ENCODE measurements around the gene SEMA3C.

DNA sequence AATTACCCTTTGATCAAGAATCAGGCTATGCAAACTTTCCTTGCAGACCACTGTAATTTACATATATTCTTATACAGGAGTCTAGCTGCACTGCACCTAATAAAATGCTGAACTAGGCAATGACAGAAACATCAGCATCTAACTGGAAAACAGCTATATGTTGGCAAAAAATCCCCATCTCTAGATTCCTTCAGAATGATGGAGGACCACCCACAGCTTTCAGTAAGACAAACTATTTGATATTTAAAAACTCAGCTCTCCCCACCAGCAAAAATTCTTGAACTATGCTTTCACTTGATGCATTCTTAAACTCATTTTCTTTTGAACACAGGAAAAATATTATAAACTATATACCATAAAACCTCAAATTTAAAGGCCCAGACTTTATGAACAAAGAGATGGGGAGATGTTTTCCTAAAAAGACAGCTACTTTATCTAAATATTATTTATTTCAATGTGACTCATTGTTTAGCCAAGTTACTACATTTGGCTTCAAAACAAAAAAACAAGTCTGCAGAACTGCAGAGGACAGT lies 77.4 kb downstream of the SEMA3C start:
- TF ChIP-seq, protein P1, sequence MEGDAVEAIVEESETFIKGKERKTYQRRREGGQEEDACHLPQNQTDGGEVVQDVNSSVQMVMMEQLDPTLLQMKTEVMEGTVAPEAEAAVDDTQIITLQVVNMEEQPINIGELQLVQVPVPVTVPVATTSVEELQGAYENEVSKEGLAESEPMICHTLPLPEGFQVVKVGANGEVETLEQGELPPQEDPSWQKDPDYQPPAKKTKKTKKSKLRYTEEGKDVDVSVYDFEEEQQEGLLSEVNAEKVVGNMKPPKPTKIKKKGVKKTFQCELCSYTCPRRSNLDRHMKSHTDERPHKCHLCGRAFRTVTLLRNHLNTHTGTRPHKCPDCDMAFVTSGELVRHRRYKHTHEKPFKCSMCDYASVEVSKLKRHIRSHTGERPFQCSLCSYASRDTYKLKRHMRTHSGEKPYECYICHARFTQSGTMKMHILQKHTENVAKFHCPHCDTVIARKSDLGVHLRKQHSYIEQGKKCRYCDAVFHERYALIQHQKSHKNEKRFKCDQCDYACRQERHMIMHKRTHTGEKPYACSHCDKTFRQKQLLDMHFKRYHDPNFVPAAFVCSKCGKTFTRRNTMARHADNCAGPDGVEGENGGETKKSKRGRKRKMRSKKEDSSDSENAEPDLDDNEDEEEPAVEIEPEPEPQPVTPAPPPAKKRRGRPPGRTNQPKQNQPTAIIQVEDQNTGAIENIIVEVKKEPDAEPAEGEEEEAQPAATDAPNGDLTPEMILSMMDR (IDR thresholded peaks at IDR 0.05; ENCODE audit: poor library complexity, severe bottlenecking) = no peak
- TF ChIP-seq SMC3 (conservative IDR thresholded peaks at IDR 0.05; ENCODE audit: poor library complexity) = no peak
- TF ChIP-seq RAD21 (conservative IDR thresholded peaks at IDR 0.05) = no peak
- TF ChIP-seq POLR2AphosphoS5 (IDR thresholded peaks at IDR 0.05) = no peak
- no peak for TF ChIP-seq EP300 (conservative IDR thresholded peaks at IDR 0.05; ENCODE audit: poor library complexity, severe bottlenecking)

Measured in neural cell (in vitro differentiated cells).